HG03064 (cell line): Measurements from ENCODE around the gene IFI30.
"Not testable (repeated sequence)": the region's sequence is repeated elsewhere in the genome, so short reads cannot be mapped to it uniquely, and the experiment has no call there.

Experiments used
- ATAC-seq: cut with Tn5 transposase; IDR thresholded peaks from one replicate; pipeline ENCODE4 v1.9.1; 2021; ENCODE audit warnings: low read depth; ENCODE audit not compliant: unreplicated experiment

IFI30 gene

DNA sequence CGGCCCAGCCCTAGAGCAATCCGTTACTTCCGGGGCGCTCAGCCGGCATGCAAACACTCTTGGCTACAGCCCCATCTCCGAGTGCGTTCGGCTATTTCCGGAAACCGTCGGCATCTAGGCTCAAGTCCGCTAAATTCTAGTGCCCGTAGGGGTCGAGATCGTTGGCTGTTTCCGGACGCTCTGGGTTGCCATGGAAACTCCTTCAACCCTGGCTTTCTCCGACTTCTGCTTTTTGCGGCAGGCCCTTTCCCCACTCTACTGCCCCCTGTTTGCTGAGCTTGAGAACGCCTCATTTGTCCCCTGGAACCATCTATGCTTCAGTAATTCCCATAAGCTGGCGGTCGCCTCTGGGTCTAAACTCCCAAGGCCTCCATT is 21.2 kb upstream of the IFI30 start:
- peak; percentile 41 for ATAC-seq

DNA sequence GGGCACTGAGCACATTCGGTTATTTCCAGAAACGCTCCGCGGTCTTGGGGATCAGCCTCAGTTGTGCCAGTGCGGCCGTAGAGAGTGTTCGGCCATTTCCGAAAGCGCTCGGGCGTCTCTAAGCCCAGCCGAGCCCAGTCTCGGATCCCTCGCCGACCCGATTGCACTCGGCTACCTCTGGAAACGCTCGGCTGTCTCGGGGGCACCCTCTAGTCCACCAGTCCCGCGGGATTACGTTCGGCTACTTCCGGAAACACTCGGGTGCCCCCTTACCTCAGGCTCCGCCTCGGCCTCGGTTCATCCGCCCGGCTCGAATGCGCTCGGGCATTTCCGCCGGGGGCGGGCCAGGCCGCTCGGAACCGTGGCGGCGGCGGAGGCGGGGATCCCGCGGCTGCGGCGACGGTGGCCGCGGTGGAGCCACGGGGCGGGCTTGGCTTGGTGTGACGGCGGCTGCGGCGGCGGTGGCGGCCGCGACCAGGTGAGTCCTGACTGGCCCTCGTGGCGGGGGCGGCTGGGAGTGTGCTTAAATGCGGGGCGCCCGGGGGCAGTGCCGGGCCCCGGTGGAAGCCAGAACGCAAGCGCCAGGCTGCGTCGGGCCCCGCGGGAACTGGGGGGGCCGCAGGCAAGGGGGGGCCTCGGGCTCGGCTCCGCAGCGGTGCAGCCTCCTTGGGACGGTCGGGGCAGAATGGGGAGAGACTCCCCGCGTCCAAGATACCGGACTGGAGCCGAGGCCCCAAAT is 20.6 kb upstream of the IFI30 start, which contains the start of gene PIK3R2:
Gene PIK3R2, plus strand, starts transcription at position 347 of the 739 bp plus-strand sequence. CDS start 2,717 bp downstream, outside the sequence.
- ATAC-seq, result peak; percentile 62

GRCh38 chr19:18153556-18154134 is 20.0 kb upstream of the IFI30 start:
- peak; percentile 4 for ATAC-seq

DNA sequence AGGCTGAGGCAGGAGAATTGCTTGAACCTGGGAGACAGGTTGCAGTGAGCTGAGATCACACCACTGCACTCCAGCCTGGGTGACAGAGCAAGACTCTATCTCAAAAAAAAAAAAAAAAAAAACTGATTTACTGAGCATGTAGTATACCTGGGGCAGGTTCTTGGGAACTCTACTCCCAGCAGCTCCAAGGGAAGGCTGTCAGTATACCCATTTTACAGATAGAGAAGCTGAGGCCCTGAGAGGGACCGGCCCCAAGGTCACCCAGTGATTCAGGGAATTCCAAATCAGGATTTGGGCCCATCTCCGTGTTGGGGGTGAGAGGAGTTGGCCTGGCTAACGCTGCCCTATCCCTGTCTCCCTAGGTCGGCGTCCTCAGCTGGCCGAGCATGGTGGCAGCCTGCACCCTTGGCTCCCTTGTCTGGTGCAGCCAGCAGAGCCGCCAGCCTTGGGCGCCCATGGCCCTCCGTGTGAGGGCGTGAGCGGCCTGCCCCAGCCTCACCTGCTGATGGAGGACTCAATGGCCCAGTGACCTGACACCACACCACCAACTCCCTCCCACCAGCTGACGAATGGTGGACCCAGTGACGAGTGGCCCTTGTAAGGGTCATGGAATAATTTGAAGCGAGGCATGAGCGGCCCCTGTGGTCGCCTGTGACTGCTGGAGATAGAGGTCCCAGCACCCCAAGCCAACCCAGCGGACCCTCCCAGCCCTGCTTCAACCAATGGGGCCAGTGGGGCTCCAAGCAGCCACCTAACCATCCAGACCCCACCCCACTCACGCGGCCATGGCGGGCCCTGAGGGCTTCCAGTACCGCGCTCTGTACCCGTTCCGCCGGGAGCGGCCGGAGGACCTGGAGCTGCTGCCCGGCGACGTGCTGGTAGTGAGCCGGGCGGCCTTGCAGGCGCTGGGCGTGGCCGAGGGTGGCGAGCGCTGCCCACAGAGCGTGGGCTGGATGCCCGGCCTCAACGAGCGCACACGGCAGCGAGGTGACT is 18.2 kb upstream of the IFI30 start:
- no peak for ATAC-seq

- ATAC-seq, result no peak
Measured at GRCh38 chr19:18156268-18156667, 17.3 kb upstream of the IFI30 start.

GRCh38 chr19:18156841-18157464 is 16.7 kb upstream of the IFI30 start:
- no peak for ATAC-seq

DNA sequence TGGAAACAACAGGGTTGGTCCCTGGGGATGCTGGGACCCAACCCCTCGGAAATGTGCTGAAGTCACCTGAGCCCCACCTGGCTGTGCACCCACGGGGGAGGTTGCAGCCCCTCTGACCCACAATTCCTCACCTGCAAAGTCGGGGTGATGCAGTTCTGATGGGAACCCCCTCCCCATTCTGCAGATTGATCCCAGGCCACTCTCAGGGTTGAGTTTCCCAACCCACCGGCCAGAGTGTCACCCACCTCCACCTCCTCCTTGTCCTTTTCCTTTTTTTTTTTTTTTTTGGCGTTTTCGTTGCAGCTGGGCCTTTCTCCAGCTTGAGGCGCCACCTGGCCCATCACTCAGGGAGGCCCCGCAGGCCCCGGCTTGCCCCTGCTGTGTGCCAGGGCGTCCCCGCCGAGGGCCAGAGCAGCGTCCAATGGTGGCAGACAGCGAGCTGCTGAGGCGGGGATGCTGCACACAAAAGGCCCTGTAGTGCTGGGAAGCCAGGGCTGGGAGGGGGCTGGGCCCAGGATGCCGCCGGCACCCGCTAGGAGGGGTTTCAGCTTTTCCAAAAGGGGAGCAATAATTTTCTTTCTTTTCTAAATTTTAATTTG is 16.0 kb upstream of the IFI30 start:
- ATAC-seq, result no peak

DNA sequence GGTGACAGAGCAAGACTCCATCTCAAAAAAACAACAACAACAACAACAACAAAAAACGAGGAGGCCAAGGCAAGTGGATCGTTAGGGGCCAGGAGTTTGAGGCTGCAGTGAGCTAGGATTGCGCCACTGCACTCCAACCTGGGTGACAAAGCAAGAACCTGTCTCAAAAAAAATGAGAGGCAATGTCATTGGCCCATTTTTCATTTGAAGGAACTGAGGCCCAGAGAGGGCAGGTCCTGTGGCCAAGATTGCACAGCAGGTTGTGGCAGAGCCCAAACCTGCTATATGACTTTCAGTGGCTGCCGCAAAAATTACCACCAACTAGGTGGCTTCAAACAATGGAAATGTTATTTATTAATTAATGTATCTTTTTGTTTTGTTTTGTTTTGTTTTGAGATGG is 15.1 kb upstream of the IFI30 start:
- no peak for ATAC-seq

DNA sequence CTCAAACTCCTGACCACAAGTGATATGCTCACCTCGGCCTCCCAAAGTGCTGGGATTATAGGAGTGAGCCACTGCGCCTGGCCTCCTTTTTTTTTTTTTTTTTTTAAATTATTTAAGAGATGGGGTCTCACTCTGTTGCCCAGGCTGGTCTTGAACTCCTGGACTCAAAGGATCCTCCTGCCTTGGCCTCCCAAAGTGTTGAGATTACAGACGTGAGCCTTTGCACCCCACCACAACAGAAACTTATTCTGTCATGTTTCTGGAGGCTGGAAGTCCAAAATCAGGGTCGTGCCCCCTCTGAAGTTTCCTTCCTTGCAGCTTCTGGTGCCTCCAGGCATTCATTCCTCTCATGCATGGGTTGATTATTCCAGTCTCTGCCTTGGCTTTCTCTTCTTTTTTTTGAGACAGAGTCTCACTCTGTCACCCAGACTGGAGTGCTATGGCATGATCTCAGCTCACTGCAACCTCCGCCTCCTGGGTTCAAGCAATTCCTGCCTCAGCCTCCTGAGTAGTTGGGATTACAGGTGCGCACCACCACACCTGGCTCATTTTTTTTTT is 14.5 kb upstream of the IFI30 start:
- ATAC-seq, result not testable (repeated sequence)

GRCh38 chr19:18159810-18160209 is 13.8 kb upstream of the IFI30 start:
- ATAC-seq, result no peak

- ATAC-seq, result no peak
Measured at GRCh38 chr19:18160493-18160970, 13.1 kb upstream of the IFI30 start.

- peak; percentile 66 for ATAC-seq
Measured at GRCh38 chr19:18160971-18161635, 12.5 kb upstream of the IFI30 start.

DNA sequence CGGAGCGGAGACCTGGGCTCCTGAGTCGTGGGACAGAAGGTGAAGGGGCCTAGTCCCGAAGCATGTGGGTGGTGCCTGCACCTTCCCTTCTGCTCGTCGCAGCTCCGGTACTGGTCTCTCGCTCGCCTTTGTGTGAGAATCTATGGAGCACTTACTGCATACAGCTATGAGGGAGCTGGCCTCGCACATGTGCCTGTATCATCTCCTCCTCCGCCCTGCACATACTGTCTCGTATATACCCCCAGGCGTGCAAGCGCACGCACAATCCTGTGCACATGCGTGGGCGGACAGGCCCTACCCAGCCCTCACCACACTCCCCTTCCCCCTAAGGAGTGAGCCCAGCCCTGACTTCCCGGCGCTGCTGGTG is 12.0 kb upstream of the IFI30 start:
- no peak for ATAC-seq

GRCh38 chr19:18164072-18164471 is 9.5 kb upstream of the IFI30 start:
- no peak for ATAC-seq

- no peak for ATAC-seq
Measured at GRCh38 chr19:18165794-18166544, 7.6 kb upstream of the IFI30 start.

DNA sequence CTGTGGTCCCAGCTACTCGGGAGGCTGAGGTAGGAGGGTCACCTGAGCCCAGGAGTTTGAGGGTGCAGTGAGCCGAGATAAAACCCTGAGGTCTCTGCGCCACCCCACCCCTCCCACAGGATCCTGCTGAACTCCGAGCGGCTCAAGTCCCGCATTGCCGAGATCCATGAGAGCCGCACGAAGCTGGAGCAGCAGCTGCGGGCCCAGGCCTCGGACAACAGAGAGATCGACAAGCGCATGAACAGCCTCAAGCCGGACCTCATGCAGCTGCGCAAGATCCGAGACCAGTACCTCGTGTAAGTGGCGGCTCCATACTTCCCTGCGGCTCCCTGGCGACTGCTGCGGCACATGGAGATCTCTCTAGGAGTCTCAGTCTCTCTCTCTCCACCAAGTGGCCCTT is 6.6 kb upstream of the IFI30 start:
- no peak for ATAC-seq

GRCh38 chr19:18167975-18168645 is 5.5 kb upstream of the IFI30 start:
- no peak for ATAC-seq
